Stimulated activated CD8-positive, alpha-beta memory T cell treated with anti-CD3 and anti-CD28 coated beads, Interleukin-7, amount 100 ng/mL, for 24 hours (primary cell): ENCODE data around the gene C16orf74.

Experiments used
- DNase-seq: peaks from one replicate; pipeline ENCODE4 v3.0.0-alpha.2; 2020; ENCODE audit warnings: low read depth

The C16orf74 gene

DNA sequence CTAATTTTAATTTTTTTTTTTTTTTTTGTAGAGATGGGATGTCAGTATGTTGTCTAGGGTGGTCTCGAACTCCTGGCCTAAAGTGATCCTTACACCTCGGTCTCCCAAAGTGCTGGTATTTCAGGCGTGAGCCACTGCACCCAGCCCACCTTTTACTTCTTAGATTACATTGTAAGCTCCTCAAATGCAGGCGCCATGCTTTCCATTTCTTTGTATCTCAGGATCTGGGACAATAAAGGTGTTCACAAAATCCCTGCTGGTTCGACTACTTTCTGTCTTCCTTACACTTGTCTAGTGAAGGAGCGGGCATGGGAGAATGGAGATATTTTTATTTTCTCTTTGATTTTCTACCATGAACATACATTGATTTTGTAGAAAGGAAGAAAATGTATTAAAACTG, 23.2 kb upstream of the C16orf74 start:
- no peak for DNase-seq

DNA sequence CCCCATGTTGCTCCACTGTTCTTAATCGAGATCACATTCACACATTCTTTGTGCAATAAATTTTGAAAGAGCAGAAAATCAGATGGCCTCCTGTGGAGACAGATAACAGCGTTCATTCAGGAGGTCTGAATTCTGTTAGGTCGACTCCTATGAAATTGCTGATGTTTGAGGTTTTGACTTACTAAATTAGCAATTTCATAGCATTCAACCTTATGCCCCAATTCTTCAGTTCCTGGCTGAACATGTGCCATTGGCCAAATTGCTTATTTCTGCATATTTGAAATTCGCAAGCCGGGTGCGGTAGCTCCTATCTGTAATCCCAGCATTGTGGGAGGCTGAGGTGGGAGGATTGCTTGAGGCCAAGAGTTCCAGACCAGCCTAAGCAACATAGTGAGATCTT, 22.1 kb upstream of the C16orf74 start:
- no peak for DNase-seq

GRCh38 chr16:85770741-85771140, 19.8 kb upstream of the C16orf74 start:
- DNase-seq, result no peak

GRCh38 chr16:85768199-85768598, 17.3 kb upstream of the C16orf74 start:
- no peak for DNase-seq

- DNase-seq, result no peak
These were observed 16.6 kb upstream of the C16orf74 start for GRCh38 chr16:85767531-85767930.

- no peak for DNase-seq
These were observed 14.9 kb upstream of the C16orf74 start for GRCh38 chr16:85765767-85766166.

DNA sequence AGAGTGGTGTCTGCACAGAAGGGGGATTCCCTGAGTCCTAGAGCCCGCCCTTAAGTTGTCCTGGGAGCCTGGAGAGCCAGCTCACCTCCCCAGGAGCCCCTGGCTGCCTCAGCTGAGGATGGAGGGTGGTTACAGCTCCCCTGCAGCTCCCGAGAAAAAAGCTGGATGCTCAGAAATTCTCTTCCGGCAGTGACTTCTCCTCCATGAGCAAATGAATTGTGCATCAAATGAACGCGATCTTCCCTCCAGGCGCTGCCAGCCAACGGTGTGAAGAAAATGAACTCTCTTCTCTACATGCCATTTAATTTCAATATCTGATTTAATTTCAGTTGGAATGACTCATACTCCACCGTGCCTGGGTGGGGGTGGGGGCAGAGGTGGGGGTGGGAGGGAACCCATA, 14.3 kb upstream of the C16orf74 start:
- DNase-seq, result no peak

DNA sequence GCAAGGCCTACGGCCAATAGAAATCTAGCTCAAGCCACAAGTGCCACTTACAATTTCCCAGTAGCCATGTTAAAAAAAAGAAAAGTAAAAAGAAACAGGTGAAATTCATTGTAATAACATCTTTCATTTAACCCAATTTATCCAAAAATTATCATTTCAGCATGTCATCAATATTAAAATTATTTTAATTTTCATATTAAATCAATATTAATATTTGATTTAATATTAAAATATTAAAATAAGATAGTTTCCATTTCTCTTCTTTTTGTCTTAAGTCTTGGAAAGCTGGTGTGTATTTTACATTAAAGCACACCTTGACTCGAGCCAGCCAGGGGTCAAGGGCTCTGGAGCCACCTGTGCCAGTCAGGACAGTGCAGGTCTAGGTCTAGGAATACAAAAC, 12.7 kb upstream of the C16orf74 start:
- no peak for DNase-seq

GRCh38 chr16:85762970-85763369, 12.1 kb upstream of the C16orf74 start:
- DNase-seq, result no peak

- no peak for DNase-seq
These were observed 11.0 kb upstream of the C16orf74 start for GRCh38 chr16:85761861-85762260.

DNA sequence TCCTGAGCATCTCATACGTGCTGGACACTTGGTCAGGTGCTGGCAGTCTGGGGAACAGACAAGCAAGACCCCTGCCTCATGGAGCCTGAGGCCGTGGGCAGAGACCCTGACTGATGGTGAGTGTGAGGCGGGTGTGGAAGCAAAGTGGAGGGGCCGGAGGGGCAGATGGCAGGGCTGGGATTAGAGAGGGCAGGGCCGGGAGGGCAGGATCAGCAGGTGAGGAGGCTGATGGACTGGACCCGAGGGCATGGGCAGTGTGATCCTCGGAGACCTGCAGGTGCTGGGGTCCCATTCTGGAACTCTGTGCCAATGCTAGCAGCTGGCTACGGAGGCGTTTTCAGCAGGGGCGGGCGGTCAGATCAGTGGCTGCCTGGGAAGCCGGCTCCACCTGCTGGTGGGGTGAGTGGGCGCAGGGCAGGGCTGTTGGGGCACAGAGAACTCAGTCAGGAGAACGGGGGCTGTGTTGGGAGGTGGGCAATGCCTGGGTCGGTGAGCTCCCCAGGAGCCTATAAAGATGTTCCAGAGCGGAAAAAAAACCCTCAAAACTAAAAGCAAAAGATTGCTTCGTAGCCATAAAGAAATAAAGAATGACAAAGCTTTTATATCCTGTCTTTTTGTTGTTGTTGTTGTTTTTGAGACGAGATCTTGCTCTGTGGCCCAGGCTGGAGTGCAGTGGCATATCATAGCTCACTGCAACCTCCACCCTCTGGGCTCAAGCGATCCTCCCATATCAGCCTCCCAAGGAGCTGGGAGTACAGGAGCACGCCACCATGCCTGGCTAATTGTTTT, 8.9 kb upstream of the C16orf74 start:
- DNase-seq, result no peak

GRCh38 chr16:85759136-85759535, 8.2 kb upstream of the C16orf74 start:
- DNase-seq, result no peak

DNA sequence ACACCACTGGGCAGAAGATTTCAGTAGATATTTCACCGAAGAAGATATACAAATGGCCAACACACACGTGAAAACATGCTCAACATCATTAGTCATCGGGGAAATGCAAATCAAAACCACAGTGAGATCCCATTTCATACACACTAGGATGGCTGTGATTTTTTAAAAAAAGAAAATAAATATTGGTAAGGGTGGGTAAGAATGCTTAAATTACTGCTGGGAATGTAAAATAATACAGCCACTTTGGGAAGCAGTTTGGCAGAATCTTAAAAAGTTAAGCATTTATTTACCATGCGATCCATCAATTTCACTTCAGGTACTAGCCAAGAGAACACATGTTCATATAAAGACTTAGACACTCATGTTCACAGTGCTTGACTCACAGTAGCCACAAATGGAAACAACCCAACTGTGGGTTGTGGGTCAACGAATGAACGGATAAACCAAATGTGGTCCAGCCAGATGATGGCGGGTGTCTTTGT, 6.5 kb upstream of the C16orf74 start:
- DNase-seq, result no peak

DNA sequence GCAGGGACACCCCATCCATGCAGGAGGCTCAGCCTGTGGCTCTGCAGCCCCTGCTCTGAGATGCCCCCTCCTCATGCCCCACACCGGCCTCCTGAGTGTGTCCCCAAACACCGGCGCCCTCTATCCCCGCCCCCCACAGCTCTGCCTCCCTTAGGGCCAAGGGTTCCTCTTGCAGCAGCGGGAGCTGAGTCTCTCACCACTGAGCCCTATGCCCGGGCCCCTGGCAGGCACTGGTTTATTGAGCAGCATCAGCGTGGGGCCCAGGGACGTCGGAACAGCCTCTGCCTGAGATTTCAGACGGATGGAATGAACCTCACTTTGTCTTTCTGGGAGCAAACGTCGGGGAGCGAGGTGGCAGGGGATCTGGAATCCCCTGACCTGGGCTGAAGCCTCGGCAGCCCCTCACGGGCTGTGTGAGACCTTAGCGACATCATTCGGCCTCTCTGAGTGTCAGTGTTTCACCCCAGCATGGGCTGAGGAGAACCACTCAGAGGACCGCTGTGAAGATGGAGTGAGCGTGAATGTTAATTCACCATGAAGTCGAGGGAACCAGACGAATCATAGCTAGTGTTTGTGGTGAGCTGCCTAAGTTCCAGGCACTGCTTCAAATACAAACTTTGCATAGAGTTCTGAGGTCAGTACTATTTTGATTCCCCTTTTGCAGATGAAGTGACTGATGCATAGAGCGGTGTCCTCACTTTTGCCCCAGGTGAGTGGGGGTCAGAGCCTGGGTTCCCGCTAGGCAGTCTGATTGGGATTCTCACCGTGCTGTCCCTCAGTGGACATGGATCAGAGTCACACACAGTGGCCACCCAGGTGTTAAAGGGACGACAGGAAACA, 5.3 kb upstream of the C16orf74 start:
- no peak for DNase-seq

DNA sequence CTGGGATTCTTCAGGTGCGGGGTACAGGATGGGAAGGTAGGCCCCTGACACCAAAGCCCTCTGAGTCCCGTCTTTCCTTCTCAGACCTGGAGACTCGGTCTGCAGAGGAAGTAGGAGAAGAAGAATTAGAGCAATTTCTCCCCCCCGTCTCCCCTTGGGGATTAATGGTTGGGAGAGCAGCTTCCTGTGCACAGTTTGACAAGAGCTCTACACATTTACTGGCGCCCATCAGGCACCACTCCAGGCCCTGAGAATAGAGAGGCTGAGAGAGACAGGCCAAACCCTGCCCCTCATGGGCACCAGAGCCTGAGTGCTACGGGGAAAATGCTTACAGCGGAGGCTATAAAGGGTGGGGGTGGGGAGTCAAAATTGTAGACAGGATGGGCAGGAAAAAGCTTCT, 3.5 kb upstream of the C16orf74 start:
- no peak for DNase-seq

- DNase-seq, result no peak
These were observed 3.1 kb upstream of the C16orf74 start for GRCh38 chr16:85753976-85754375.

- DNase-seq, result no peak
These were observed 2.7 kb upstream of the C16orf74 start for GRCh38 chr16:85753559-85753958.

- no peak for DNase-seq
These were observed 1.9 kb upstream of the C16orf74 start for GRCh38 chr16:85752511-85753420.

DNA sequence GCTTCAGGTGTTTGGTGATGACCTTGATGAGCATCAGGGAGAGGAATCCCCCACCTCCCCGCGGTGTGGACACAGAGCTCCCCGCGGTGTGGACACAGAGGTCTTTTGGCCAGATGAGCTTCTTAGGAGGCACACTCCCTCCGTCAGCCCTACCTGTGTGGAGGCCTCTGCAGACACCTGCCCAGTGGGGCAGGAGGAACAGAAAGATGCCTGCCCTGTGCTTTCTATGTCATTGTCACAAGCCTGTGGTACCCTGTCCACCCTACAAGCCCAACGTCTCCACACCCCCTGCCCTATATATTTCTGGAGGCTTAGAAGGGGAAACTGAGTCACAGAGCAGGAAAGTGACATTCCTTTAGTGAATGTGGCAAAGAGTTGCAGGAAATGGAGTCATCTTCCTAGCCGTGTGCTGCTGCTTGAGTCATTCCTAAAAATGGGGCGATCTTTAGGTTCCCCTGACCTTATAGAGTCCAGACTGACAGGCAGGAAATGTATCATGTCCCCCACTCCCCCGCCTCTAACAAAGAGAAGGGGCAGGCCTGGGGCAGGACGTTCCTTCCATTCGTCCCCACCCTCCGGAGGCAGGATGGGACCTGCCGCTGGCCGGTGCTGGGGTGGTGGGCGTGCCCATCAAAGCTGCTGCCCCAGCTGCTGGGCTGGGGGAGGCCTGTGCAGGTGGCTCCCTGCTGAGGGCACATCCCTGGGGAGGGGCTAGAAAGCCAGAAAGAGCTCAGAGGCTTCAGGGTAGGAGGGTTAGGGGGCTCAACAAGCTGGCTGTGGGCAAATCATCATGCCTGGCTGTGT, 1.0 kb upstream of the C16orf74 start:
- DNase-seq, result no peak

- no peak for DNase-seq
These were observed 610 bp downstream of the C16orf74 start for GRCh38 chr16:85750146-85750826.

DNA sequence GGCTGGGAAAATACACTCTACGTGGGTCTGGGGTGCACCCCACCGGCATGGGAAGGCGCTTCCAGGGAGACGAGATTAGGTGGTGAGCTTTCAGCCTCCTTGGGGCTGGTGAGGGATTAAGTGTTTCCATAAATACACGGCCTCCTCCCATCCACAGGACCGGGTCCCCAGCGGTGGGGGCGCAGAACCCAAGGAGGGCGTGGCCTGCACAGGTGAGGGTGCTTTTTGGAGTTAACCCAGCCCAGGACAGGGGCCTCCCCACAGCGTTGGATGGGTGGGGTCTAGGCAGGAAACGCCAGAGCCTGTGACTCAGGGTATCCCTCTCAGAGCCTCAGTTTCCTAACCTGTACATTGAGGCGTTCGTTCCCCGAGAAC, 1.1 kb downstream of the C16orf74 start:
- no peak for DNase-seq
